Measurements from ENCODE around the gene MMP17. TPM values are rescaled to one million over a fixed set of nuclear protein-coding genes. Genes with fewer than 3 reads are reported as not detected.

The MMP17 gene
- total RNA-seq, 1 donor from 2014 or later = 5.2 TPM

DNA sequence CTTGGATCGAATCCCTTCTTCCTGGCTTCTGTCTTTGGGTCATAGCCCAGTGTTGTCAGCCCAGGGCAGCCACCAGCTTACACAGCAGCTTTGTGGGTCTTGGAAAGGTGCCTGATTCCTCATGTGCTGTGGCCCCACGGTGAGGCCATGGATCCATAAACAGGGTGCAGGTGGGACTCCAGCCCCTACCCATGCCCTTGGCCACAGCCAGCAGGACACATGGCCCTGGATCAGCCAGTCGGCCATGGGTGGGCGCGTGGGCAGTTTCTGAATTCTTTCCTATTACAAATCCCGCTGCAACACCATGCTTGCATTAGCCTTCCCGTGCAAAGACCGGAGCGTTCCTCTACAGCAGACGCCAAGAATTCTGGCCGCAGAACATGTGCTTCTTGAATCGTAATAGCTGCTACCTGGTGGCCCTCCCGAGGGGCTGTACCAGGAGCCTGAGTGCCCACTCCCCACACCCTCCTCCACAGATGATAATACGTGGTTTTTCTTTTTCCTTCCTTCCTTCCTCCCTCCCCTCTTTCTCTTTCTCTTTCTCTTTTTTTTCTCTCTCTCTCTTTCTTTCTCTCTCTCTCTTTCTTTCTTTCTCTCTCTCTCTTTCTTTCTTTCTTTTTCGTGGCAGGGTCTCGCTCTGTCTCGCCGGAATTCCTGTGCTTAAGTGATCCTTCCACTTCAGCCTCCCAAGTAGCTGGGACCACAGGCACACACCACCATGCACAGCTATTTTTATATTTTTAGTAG lies 2.9 kb upstream of the MMP17 start:
- Histone ChIP-seq H3K4me3 (no peak overlapping the region), H3K36me3 (no peaks in the 10 kb centered on the region), H3K27me3 (no peaks in the 10 kb centered on the region), H3K4me1 (peaks cover 35% of the 10 kb centered on the region), H3K27ac (no peak overlapping the region), H3K9me3 (no peaks in the 10 kb centered on the region)
- TF ChIP-seq, protein P1, sequence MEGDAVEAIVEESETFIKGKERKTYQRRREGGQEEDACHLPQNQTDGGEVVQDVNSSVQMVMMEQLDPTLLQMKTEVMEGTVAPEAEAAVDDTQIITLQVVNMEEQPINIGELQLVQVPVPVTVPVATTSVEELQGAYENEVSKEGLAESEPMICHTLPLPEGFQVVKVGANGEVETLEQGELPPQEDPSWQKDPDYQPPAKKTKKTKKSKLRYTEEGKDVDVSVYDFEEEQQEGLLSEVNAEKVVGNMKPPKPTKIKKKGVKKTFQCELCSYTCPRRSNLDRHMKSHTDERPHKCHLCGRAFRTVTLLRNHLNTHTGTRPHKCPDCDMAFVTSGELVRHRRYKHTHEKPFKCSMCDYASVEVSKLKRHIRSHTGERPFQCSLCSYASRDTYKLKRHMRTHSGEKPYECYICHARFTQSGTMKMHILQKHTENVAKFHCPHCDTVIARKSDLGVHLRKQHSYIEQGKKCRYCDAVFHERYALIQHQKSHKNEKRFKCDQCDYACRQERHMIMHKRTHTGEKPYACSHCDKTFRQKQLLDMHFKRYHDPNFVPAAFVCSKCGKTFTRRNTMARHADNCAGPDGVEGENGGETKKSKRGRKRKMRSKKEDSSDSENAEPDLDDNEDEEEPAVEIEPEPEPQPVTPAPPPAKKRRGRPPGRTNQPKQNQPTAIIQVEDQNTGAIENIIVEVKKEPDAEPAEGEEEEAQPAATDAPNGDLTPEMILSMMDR (IDR thresholded peaks at IDR 0.05) = no peak
- TF ChIP-seq POLR2A (IDR thresholded peaks at IDR 0.05) = no peak
- peak in 1 of 2 donors; percentile 33 for TF ChIP-seq POLR2AphosphoS5 (IDR thresholded peaks at IDR 0.05; ENCODE audit: insufficient read depth in 1 of 2, low read depth in 1 of 2)
- intact Hi-C loops (cut with DNase I) = no loop called here
- no peak for DNase-seq (ENCODE audit: extremely low spot score in 2 of 2)

DNA sequence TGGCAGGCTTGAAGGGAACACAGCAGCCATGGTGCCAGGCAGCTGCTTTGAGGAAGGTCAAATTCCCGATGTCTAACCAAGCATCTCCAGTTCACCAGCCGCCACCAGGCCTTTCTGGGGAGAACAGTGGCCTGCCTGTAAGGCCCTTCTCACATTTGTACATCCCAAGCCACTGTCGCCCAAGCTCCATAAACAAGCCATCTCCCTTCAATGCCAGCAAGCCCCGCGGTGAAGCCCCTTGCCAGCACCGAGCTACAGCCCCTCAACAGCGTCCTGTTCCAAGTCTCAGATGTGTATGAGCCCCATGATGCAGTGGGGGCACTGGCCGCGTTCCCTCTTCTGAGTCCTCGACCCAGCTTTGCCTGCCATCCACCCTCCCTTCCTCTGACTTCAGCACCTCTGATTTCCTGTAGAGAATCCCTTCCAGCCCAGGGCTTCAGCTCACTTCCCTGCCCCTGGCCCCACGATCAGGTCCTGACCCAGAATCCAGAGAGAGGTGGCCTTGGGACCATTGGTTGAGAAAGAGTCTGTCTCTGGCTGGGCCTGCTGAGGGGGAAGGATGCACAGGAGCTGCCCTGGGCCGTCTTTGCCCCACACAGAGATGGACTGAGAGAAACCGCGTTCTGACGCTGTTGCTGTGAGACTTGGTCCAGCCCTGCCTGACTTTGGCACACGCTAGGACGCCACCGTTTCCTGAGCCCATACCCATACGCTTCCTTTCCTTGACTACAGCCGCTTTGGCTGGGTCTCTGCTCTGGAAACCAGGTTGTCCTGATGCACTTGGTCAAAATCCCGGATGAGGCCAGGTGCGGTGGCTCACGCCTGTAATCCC lies 1.9 kb upstream of the MMP17 start:
- intact Hi-C loops (cut with DNase I) = no loop called here
- Histone ChIP-seq H3K4me1 (peaks cover 35% of the 10 kb centered on the region), H3K27me3 (no peaks in the 10 kb centered on the region), H3K27ac (no peak overlapping the region), H3K4me3 (no peak overlapping the region), H3K36me3 (no peaks in the 10 kb centered on the region), H3K9me3 (no peaks in the 10 kb centered on the region)
- DNase-seq (ENCODE audit: extremely low spot score in 2 of 2) = no peak
- no peak for TF ChIP-seq POLR2A (IDR thresholded peaks at IDR 0.05)
- TF ChIP-seq, protein P1 (IDR thresholded peaks at IDR 0.05) = no peak

- Histone ChIP-seq H3K4me3 (peak overlapping the region; percentile 47 to 54), H3K27ac (peak overlapping the region; percentile 75), H3K27me3 (no peaks in the 10 kb centered on the region), H3K36me3 (no peaks in the 10 kb centered on the region), H3K4me1 (peaks cover 45% of the 10 kb centered on the region), H3K9me3 (no peaks in the 10 kb centered on the region)
- intact Hi-C loops (cut with DNase I) = no loop called here
- TF ChIP-seq POLR2AphosphoS5 (IDR thresholded peaks at IDR 0.05; ENCODE audit: insufficient read depth in 1 of 2, low read depth in 1 of 2) (peak in 1 of 2 donors; percentile 49), POLR2A (IDR thresholded peaks at IDR 0.05) (no peak)
- TF ChIP-seq, protein P1 (IDR thresholded peaks at IDR 0.05) = no peak
- DNase-seq (ENCODE audit: extremely low spot score in 2 of 2) = peak in 1 of 2 donors; percentile 80
These were observed 620 bp downstream of the MMP17 start for GRCh38 chr12:131828671-131829355.

GRCh38 chr12:131829356-131829747 lies 1.2 kb downstream of the MMP17 start:
- H3K27ac ChIP-seq = peak overlapping the region; percentile 75
- H3K4me3 ChIP-seq = peak overlapping the region; percentile 47 to 54
- peaks cover 48% of the 10 kb centered on the region for H3K4me1 ChIP-seq
- H3K9me3 ChIP-seq = no peaks in the 10 kb centered on the region
- H3K36me3 ChIP-seq = no peaks in the 10 kb centered on the region
- no peaks in the 10 kb centered on the region for H3K27me3 ChIP-seq
- TF ChIP-seq, protein P1 (IDR thresholded peaks at IDR 0.05) = no peak
- TF ChIP-seq POLR2AphosphoS5 (IDR thresholded peaks at IDR 0.05; ENCODE audit: insufficient read depth in 1 of 2, low read depth in 1 of 2) (no peak), POLR2A (IDR thresholded peaks at IDR 0.05) (no peak)
- intact Hi-C loops (cut with DNase I) = no loop called here
- DNase-seq (ENCODE audit: extremely low spot score in 2 of 2) = peak in 1 of 2 donors; percentile 85

Data from vagina (tissue), 2 donors.